ENCODE measurements around the gene C17orf114.

The C17orf114 gene

DNA sequence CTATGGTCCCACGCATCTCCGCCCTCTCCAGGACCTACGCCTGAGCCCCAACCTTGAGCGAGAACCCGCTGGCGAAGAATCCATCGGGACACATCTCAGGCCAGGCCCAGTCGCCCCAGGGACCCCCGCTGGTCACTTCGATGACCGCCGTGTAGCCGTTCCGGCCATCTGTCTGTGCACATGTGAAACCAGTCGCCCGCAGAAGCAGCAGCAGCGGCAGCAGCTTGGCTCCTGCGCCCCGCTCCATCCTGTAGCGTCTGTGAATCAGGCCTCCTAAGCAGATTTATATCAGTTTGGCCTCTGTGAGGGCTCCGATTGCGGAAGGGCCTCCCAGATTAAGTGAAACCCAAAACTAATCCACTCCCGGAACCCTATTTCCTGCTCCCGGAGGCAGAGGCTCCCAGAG, 16.0 kb downstream of the C17orf114 start, which contains the start of gene VMO1:
Gene VMO1 (minus strand): TSS at position 259 of the 406 bp plus-strand sequence. CDS start 12 bp downstream, at position 247.
- no peak for DNase-seq

DNA sequence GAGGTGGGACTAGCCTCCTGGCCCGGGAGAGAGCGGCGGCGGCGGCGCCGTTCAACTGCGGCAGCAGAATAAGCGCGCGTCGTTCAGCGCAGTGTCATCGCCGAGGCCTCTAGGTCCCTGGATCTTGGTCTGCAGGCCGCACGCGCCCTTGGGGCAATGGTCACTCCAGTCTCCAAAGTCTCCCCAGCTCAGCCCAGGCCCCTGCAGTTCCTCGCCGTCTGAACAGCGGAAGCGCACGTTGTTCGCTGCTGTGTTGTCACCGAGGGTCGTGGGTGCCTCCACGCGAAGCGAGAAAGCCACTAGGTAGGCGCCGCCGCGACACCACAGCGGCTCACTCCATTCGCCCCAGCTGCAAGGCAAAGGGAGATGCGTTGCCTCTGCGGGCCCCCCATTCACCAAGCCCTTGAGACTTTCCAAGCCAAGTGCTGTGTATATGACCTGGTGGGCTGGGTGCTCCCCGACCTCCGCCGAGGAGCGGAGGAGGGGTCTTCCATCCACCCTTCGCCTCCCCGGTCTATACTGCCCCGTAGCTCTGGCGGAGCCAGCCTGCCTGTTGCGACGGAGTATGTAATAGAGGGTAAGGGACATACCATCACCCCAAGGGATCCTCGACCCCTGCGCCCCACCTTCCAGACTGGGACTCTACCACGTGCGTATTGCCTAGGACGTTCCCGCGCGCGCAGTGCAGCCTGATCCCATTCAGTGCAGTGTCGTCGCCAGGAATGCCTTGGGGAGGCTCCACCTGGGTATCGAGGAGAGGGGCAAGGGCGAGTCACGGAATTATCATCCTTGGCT, 16.6 kb downstream of the C17orf114 start:
- peak; percentile 62 for DNase-seq

DNA sequence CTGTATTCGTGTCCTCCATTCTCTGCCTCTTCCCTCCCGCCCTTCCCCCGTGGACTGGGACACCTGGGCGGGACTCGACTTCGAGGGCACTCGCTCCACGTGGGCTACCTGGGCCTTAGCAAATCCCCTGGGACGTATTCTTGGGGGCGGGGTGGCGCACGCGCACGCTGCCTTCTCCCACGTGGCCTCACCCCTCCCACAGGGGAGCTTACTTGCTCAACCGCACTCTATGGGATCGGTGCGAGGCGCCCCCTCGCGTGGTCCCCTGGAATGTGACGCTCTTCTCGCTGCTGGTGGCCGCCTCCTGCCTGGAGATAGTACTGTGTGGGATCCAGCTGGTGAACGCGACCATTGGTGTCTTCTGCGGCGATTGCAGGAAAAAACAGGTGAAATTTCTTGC, 19.5 kb downstream of the C17orf114 start:
- no peak for DNase-seq

DNA sequence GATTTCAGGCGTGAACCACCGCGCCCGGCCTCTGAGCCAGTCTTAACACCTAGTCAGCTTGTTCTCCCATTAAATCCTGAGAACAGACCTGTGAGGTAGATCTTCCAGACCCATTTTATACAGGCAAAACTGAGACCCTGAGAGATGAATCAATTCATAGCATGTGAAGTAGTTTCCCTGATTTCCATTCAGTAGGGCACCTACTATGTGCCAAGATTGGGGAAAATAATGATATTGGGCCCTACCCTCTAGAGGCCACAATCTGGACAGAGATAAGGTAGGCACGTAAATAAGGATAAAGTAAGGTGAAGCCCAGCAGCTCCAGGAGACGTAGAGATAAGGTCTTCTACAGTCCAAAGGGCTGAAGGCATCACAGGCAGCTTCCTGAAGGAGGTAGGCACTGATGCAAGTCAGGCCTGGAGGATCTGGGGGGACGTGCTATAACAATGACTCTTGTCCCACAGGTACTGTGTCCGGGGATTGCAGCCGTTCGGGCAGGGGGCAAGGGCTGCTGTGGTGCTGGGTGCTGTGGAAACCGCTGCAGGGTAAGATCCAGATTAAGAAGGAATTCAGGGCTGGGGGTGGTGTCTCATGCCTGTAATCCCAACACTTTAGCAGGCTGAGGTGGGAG, 21.7 kb downstream of the C17orf114 start:
- no peak for DNase-seq

DNA sequence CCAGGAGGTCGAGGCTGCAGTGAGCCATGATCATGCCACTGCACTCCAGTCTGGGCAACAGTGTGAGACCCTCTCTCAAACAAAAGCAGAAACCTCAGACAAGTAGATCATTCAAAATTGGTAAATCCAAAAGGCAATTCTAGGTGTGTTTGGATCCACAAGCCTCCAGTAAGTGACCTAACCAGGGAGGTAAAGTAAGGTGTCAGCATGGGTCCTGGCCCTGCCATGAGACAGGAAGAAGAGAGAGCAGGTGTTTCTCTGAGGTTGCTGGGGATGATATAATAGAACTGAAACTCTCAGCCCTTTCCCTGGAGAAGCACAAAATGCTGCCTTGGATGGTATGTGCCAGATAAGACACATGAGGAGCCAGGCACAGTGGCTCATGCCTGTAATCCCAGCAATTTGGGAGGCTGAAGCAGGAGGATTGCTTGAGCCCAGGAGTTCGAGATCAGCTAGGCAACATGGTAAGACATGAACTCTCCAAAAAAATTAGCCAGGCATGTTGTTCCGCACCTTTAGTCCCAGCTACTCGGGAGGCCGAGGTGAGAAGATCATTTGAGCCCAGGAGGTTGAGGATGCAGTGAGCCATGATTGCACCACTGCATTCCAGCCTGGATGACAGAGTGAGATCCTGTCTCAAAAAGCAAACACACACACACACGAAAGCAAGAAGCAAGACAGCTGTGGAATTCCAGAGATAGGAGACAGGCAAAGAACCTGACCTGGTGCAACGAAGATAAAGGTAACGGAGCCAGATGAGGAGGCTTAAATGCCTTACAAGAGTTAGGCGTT, 24.0 kb downstream of the C17orf114 start:
- no peak for DNase-seq

DNA sequence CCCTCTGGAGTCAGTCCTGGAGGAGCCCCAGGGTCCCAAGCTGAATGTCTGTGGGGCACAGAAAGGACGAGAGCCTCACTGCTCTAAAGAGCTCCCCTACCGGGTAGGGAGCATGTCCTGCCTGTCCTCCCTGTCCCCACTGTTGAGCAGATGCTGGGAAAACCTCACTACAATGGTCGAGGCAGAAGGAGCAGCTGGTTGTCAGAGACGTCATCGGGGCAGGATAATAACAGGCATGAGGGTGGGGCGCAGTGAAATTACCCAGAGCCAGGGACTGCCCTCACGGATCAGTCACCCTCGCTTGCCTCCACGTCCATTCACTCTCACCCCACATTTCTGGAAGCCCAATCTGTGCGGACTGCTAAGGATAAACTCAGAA, 29.9 kb downstream of the C17orf114 start:
- no peak for DNase-seq

DNA sequence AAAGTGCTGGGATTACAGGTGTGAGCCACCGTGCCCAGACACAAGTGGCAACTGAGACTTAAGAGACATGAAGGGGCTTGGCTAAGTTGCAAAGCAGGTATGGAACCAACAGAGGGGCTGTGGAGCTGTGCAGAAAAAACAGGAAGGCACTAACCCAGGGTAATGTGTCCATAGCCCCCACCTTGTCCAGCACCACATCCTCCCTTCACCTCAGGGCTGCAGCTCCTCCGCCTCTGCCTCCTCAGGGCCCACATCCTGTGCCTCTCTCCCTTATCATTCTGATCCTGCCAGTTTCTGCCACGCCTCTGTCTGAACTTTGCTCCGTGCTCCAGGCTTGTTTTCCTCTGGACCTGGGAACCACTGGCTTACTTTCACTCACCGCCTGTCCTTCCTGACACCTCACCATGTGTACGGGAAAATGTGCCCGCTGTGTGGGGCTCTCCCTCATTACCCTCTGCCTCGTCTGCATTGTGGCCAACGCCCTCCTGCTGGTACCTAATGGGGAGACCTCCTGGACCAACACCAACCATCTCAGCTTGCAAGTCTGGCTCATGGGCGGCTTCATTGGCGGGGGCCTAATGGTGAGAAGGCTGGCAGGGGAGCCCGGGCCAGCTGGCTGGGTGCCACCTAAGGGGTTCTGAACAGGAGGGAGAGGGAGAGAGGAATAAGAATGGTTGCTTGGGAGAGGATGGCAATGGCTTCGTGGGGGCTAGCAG, 30.5 kb downstream of the C17orf114 start, which contains the start of gene TM4SF5:
Gene TM4SF5 (plus strand): TSS at position 368 of the 716 bp plus-strand sequence. CDS start 37 bp downstream, at position 405.
- DNase-seq: no peak

DNA sequence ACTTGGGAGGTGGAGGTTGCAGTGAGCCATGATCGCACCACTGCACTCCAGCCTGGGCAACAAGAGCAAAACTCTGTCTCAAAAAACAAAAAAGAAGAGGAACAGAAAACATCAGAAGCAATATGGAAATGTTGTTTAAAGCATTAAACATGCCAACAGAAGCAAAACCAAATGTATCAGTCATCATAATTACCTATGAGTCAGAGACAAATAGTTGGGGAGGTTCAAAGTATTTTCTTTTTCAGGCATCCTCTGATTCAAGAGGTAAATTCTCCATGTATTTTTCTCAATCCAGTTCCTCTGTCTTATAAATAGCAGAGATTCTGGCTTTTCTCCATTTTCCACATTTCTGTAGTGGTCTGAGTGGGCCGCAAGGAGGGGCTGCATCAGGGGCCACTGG, 32.5 kb downstream of the C17orf114 start:
- no peak for DNase-seq

DNA sequence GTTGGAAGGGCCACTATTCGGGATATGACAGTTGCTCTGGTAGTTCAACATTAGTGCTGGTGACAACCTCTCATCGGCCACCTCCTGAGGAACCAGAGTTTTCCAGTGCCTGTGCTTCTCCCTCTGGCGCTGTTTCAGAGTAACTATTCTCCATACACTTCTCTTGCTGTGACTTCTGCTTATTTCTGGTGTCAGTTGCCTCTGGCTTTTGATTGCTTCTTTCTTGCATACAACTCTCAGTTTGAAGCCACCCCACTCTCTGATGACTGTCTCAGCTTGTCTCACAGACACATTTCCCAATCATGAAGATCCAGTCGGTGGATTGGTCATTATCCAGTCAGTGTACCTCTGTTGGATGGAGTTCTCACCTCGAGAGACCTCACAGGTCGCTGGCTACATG, 33.8 kb downstream of the C17orf114 start:
- DNase-seq: no peak

DNA sequence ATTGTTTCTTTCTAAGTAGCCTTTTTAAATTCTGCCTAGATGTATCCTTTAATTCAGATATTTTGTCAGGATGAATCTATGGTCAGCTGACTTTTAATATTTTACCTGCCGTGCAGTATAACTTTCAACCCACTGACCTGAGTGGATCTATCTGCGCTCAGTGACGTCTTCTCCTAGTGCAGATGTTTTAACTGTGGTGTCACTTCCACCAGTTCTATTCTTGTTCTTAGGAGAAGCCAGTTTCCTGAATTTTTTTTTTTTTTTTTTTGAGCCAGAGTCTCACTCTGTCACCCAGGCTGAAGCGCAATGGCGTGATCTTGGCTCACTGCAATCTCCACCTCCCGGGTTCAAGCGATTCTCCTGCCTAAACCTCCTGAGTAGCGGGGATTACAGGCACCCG, 35.4 kb downstream of the C17orf114 start:
- no peak for DNase-seq

DNA sequence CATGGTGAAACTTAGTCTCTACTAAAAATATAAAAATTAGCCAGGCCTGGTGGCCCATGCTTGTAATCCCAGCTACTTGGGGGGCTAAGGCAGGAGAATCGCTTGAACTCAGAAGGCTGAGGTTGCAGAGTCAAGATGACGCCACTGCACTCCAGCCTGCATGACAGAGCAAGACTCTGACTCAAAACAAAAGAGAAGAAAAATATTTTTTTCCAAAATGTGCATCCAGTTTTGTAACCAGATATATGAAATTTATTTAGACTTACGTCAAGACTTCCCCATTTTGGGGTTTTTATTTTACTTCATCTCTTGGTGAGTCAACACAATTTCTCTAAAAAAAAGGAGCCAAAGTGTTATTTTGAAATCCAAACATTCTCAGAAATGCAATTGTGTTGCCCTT, 35.9 kb downstream of the C17orf114 start:
- DNase-seq: no peak

DNA sequence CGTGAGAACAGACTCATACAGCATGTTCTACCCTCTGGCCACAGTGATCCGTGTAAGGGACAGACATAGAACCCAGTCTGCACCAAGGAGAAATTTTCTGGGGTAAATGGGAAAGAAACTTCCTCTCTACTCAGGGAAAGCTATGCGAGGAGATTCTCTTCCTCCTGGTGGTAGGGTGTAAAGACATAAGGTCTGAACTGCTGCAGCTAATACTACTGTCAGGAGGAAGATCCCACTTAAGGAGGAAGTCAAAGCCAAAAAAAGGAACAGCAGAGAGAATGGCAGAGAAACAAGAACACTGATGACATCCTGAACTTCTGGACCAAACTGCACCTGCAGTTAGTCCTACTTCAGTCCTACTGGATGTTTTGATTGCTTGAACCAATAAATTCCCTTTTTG, 37.5 kb downstream of the C17orf114 start:
- no peak for DNase-seq

DNA sequence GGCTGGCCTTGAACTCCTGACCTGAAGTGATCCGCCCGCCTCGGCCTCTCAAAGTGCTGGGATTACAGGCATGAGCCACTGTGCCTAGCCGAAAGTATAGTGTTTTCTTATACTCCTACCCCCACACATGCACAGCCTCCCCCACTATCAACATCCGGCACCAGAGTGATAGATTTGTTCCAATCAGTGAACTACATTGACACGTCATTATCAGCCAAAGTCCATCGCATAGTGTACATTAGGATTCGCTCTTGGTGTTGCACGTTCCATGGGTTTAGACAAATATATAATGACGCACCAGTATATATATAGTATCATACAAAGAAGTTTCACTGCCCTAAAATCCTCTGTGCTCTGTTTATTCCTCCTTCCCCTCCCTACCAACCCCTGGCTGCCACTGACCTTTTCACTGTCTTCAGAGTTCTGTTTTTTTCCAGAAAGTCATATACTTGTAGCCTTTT, 42.3 kb downstream of the C17orf114 start:
- no peak for DNase-seq

DNA sequence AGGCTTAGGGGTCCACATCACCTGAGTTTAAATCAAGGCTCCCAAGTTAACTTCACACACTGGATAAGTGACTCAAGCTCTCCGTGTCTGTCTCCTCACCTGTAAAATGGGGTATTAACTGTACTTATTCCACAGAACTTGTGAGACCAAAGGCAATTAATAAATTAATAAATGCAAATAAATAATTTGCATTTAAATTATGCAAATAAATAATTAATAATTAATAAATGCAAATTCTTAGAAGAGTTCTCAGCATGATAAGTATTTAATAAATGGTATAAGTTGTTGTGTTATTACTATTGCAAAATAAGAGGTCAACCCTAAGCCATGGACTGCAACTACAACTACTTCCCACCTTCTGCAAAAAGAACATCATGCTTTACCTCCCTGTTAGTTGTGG, 48.7 kb downstream of the C17orf114 start:
- no peak for DNase-seq

DNA sequence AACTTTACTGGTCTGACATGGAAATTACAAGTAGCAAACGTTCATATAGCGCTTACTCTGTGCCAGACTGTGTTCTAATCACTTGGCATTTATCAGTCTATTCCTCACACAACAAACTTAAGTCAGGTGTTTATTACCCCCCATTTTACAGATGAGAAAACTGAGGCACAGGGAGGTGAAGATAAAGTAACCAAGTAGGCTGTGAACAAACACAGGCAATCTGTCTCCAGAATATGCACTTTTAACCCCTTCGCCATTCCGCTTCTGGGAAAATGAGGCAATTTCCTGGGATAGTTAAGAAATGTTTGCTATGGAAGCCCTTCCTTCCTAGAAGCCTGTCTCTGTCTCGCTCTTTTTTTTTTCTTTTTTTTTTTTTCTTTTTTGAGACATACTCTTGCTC, 50.2 kb downstream of the C17orf114 start:
- no peak for DNase-seq

Measured in activated CD8-positive, alpha-beta memory T cell treated with anti-CD3 and anti-CD28 coated beads for 24 hours (primary cell).